AG04450 (cell line): ENCODE results near the gene CA11. TPM values are rescaled to one million over a fixed set of nuclear protein-coding genes. Genes with fewer than 3 reads are reported as not detected.

Experiments
- CTCF ChIA-PET: fragments of 300-600, 350-600 bp; formaldehyde crosslinking; extraction: SDS; loops from one replicate; lab custom pipeline; 2022; ENCODE audit warnings: antibody characterized with exemption, inconsistent platforms; lab: Charles Lee
- POLR2A ChIA-PET: fragments of 350-600 bp; formaldehyde crosslinking; extraction: SDS; loops from one replicate; lab custom pipeline; 2021; ENCODE audit warnings: antibody characterized with exemption, inconsistent platforms; lab: Yijun Ruan, JAX
- DNase-seq: peaks from one replicate; pipeline ENCODE4 v3.0.0-alpha.2; 2011; ENCODE audit warnings: low read depth, low spot score
- H3K27ac ChIP-seq: one replicate; pipeline ENCODE4 v1.5.1; 2012; ENCODE audit warnings: low read depth, low read length, control low read depth
- H3K27me3 ChIP-seq: one replicate; pipeline ENCODE4 v1.6.0; 2012; ENCODE audit warnings: low read length; ENCODE audit not compliant: control insufficient read depth, insufficient read depth
- H3K4me3 ChIP-seq: 2 replicates; pipeline ENCODE4 v1.5.1; 2011; ENCODE audit warnings: mild to moderate bottlenecking, low read depth, low read length, control low read depth
- H3K9me3 ChIP-seq: 2 replicates; pipeline ENCODE4 v1.5.1; 2012; ENCODE audit warnings: low read length; ENCODE audit not compliant: control insufficient read depth, insufficient read depth
- polyA plus RNA-seq: library from polyadenylated mRNA; depleted of rRNA; stranded (reverse); fragments of >200 nt; gene quantifications from 2 replicates; pipeline ENCODE4 v1.2.3, GENCODE V29; 2011
- TF ChIP-seq, protein P1 (sequence below): IDR thresholded peaks from 2 replicates; pipeline ENCODE4 v1.5.1; 2011; ENCODE audit warnings: low read depth, low read length, control low read depth, inconsistent platforms

Gene CA11
- polyA plus RNA-seq, 1 experiment, result 3.7 TPM

DNA sequence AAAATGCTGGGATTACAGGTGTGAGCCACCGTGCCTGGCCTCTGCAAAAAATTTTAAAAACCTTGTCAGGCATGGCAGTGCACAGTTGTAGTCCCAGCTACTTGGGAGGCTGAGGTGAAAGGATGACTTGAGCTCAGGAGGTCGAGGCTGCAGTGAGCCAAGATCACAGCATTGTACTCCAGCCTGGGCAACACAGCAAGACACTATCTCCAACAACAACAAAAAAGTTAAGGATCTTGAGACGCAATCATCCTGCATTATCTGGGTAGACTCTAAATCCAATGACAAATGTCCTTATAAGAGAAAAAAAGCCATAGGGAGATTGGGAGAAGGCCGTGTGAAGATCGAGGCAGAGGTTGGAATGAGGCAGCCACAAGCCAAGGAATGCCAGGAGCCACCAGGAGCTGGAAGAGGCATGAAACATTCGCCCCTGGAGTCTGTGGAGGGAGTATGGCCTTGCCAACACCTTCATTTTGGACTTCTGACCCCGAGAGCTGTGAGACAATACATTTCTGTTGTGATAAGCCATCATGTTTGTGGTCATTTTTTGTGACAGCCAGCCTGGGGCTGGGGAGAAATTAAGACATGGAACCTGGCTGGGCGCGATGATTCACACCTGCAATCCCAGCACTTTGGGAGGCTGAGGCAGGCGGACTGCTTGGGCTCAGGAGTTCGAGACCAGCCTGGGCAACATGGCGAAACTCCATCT lies 5.1 kb upstream of the CA11 start:
- Histone ChIP-seq H3K27me3 (no peaks in the 10 kb centered on the region), H3K4me3 (no peak overlapping the region), H3K9me3 (0 out of 2 replicates have a peak, but pooled peaks cover 6% of the 10 kb centered on the region), H3K27ac (no peak overlapping the region)
- CTCF ChIA-PET, result interaction anchor here (0.7 kb wide), 1 partner anchor 24 kb away, joined by 5 read pairs; no protein-coding TSS in a partner anchor
- POLR2A ChIA-PET, result no interaction called here
- TF ChIP-seq, protein P1, sequence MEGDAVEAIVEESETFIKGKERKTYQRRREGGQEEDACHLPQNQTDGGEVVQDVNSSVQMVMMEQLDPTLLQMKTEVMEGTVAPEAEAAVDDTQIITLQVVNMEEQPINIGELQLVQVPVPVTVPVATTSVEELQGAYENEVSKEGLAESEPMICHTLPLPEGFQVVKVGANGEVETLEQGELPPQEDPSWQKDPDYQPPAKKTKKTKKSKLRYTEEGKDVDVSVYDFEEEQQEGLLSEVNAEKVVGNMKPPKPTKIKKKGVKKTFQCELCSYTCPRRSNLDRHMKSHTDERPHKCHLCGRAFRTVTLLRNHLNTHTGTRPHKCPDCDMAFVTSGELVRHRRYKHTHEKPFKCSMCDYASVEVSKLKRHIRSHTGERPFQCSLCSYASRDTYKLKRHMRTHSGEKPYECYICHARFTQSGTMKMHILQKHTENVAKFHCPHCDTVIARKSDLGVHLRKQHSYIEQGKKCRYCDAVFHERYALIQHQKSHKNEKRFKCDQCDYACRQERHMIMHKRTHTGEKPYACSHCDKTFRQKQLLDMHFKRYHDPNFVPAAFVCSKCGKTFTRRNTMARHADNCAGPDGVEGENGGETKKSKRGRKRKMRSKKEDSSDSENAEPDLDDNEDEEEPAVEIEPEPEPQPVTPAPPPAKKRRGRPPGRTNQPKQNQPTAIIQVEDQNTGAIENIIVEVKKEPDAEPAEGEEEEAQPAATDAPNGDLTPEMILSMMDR, result no peak
- no peak for DNase-seq

GRCh38 chr19:48648134-48648533 lies 2.1 kb upstream of the CA11 start:
- CTCF ChIA-PET, result no interaction called here
- Histone ChIP-seq H3K27me3 (no peaks in the 10 kb centered on the region), H3K4me3 (no peak overlapping the region), H3K27ac (no peak overlapping the region), H3K9me3 (0 out of 2 replicates have a peak, but pooled peaks cover 6% of the 10 kb centered on the region)
- TF ChIP-seq, protein P1, result no peak
- POLR2A ChIA-PET, result interaction anchor here (0.6 to 1.1 kb wide), 2 partner anchors 224 to 270 kb away, joined by 3 read pairs; partner anchors contain the start of gene PPP1R15A
- no peak for DNase-seq

- peaks cover 2% of the 10 kb centered on the region for H3K27me3 ChIP-seq
- H3K9me3 ChIP-seq, result 0 out of 2 replicates have a peak, but pooled peaks cover 6% of the 10 kb centered on the region
- CTCF ChIA-PET, result interaction anchor here (1.3 to 2.3 kb wide), 3 partner anchors 141 to 197 kb away, joined by 3 to 19 read pairs (median 9); no protein-coding TSS in a partner anchor
- TF ChIP-seq, protein P1, result no peak
- POLR2A ChIA-PET, result interaction anchor here (0.6 to 2.4 kb wide), 3 partner anchors 28 to 198 kb away, joined by 8 to 11 read pairs (median 10); partner anchors contain the start of genes RPL18 and SPHK2
- no peak overlapping the region for H3K27ac ChIP-seq
- DNase-seq, result no peak
- peak overlapping the region; percentile 44 for H3K4me3 ChIP-seq
Measured at GRCh38 chr19:48646722-48647216, 782 bp upstream of the CA11 start.

DNA sequence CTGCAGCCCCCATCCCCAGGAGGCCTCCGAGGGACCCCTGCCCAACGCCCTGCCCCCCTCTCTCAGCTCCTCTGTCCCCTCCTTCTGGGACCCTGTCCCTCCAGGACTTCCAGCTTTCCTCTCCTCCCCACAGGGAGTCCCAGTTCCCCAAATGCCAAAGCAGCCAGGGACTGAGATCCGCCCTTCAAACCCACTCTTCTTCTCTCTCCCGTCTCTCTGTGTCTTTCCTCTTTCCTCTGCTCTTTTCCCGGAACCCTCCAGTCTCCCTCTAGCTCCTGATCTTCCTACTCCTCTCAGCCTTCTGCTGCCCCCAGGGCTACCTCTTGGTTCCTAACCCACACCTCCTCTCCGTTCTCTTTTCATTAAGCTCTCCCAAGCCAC lies 377 bp downstream of the CA11 start:
- ChIA-PET POLR2A (interaction anchor here (0.6 to 2.4 kb wide), 7 partner anchors 9 to 192 kb away, joined by 3 to 11 read pairs (median 4); partner anchors contain the start of genes DBP, RPL18 and SPHK2), CTCF (interaction anchor here (0.8 to 2.3 kb wide), 10 partner anchors 11 to 325 kb away, joined by 3 to 19 read pairs (median 6); partner anchors contain the start of gene HSD17B14)
- Histone ChIP-seq H3K27ac (no peak overlapping the region), H3K27me3 (peaks cover 2% of the 10 kb centered on the region), H3K4me3 (peak overlapping the region; percentile 60), H3K9me3 (no peaks in the 10 kb centered on the region)
- no peak for DNase-seq
- TF ChIP-seq, protein P1, result no peak
